K562 (cell line): ENCODE measurements around the gene FMC1. TPM values are rescaled to one million over a fixed set of nuclear protein-coding genes. Genes with fewer than 3 reads are reported as not detected.
"Not testable (repeated sequence)": the region's sequence is repeated elsewhere in the genome, so short reads cannot be mapped to it uniquely, and the experiment has no call there.

Experiments used
- ATAC-seq: fragments of 200-7000 bp; cut with Tn5 transposase; 3 replicates; pipeline ENCODE4 v1.9.1; 2020; ENCODE audit warnings: moderate library complexity
- BruUV-seq: library from RNA; stranded (reverse); fragments of 400-500 nt; replicated peaks from 2 replicates; lab custom pipeline; 2021; lab: Mats Ljungman, UMichigan
- CTCF ChIA-PET: fragments of 300-600 bp; formaldehyde crosslinking; extraction: SDS; loops from one replicate; lab custom pipeline; 2021; ENCODE audit warnings: low intra/inter-chr PET ratio; lab: Yijun Ruan, JAX
- POLR2A ChIA-PET: fragments of 300-600, 350-650 bp; sonication (Branson Sonifier 250); formaldehyde crosslinking; extraction: SDS; loops from one replicate; lab custom pipeline; 2021; ENCODE audit warnings: antibody characterized with exemption, inconsistent platforms; lab: Yijun Ruan, JAX
- DNase-seq, 4 experiments: peaks; one replicate each; pipeline versions ENCODE4 v3.0.0 to v3.0.0-alpha.2; 2011 to 2018; ENCODE audit warnings: low spot score in 3 of 4, mixed read lengths in 3 of 4; ENCODE audit errors: extremely low read depth in 1 of 4
- FAIRE-seq: peaks from 2 replicates; lab custom pipeline; 2011; peaks lifted over from hg19 to GRCh38; lab: Jason Lieb, UNC
- H2AFZ ChIP-seq: 2 replicates; pipeline ENCODE4 v1.6.0; 2011; ENCODE audit warnings: low read depth, low read length, control low read depth, inconsistent platforms
- H3K27ac ChIP-seq: fragments of 200-600 bp; 3 replicates; pipeline ENCODE4 v1.8.0; 2011; ENCODE audit warnings: low read depth, mild to moderate bottlenecking, control low read depth, inconsistent platforms, low read length, moderate library complexity, mixed read lengths; ENCODE audit errors: extremely low read depth
- H3K27me3 ChIP-seq, 2 experiments: fragments of 300-600 bp in 1 of 2; 2 replicates in 1 of 2; 3 replicates in 1 of 2; pipeline versions ENCODE4 v1.6.0 to v1.8.0; 2011; ENCODE audit warnings: inconsistent platforms in 2 of 2, low read length in 2 of 2, mild to moderate bottlenecking in 1 of 2, mixed read lengths in 1 of 2, moderate library complexity in 1 of 2; ENCODE audit not compliant: control insufficient read depth in 2 of 2, insufficient read depth in 2 of 2
- H3K36me3 ChIP-seq: fragments of 300-600 bp; 3 replicates; pipeline ENCODE4 v1.8.0; 2011; ENCODE audit warnings: mild to moderate bottlenecking, low read length, inconsistent platforms; ENCODE audit not compliant: control insufficient read depth, insufficient read depth
- H3K4me1 ChIP-seq, 2 experiments: fragments of 200-600 bp in 1 of 2; replicated peaks in 1 of 2; 2 replicates in 1 of 2; 3 replicates in 1 of 2; pipeline versions ENCODE4 v1.5.1 to v1.8.0; 2011; ENCODE audit warnings: inconsistent platforms in 2 of 2, low read length in 2 of 2, mild to moderate bottlenecking in 1 of 2, mixed read lengths in 1 of 2, moderate library complexity in 1 of 2; ENCODE audit not compliant: control insufficient read depth in 2 of 2, insufficient read depth in 2 of 2
- H3K4me2 ChIP-seq: 2 replicates; pipeline ENCODE4 v1.6.1; 2011; ENCODE audit warnings: low read length, control low read depth, inconsistent platforms, mixed read lengths; ENCODE audit not compliant: insufficient read depth
- H3K4me3 ChIP-seq: fragments of 200-600 bp; sonication (generic), shearing (Covaris generic); 2 replicates; pipeline ENCODE4 v1.5.1; 2016; ENCODE audit warnings: control low read depth, inconsistent platforms
- H3K79me2 ChIP-seq: fragments of 200-600 bp; 3 replicates; pipeline ENCODE4 v1.8.0; 2011; ENCODE audit warnings: low read length, inconsistent platforms; ENCODE audit not compliant: control insufficient read depth, insufficient read depth
- H3K9ac ChIP-seq, 2 experiments: 2 replicates each; pipeline versions ENCODE4 v1.6.0 to v1.6.1; 2011; ENCODE audit warnings: low read depth in 2 of 2, low read length in 2 of 2, control low read depth in 1 of 2, inconsistent platforms in 1 of 2, mild to moderate bottlenecking in 1 of 2, mixed read lengths in 1 of 2; ENCODE audit not compliant: insufficient read depth in 1 of 2
- H3K9me1 ChIP-seq: one replicate; pipeline ENCODE4 v1.6.0; 2011; ENCODE audit warnings: inconsistent platforms, mild to moderate bottlenecking, low read length, moderate library complexity; ENCODE audit not compliant: control insufficient read depth, insufficient read depth
- H3K9me3 ChIP-seq: replicated peaks from 2 replicates; pipeline ENCODE4 v1.5.1; 2011; ENCODE audit warnings: low read depth, low read length, inconsistent platforms; ENCODE audit not compliant: control insufficient read depth, insufficient read depth
- H4K20me1 ChIP-seq: replicated peaks from 2 replicates; pipeline ENCODE4 v1.6.1; 2011; ENCODE audit warnings: low read length, inconsistent platforms, mixed read lengths; ENCODE audit not compliant: control insufficient read depth, insufficient read depth
- CEBPG ChIP-seq, 3 experiments: fragments of 200-800 bp in 1 of 3; sonication (Bioruptor generic) in 1 of 3; sonication (generic) in 1 of 3; formaldehyde crosslinking in 1 of 3; IDR thresholded peaks in 2 of 3; conservative IDR thresholded peaks in 1 of 3; 2 replicates each; pipeline versions ENCODE4 v1.6.1 to v1.8.0; 2016 to 2022; ENCODE audit warnings: missing compliant biosample characterization in 2 of 3, missing genetic modification characterization in 2 of 3, mild to moderate bottlenecking in 1 of 3, missing genetic modification reagents in 1 of 3
- FOSL1 ChIP-seq: fragments of 200-800 bp; sonication (Bioruptor generic); conservative IDR thresholded peaks from 2 replicates; pipeline ENCODE4 v1.6.1; 2016; ENCODE audit warnings: missing genetic modification characterization, missing compliant biosample characterization
- FOXA3 ChIP-seq, 2 experiments: fragments of 450-650 bp in 1 of 2; sonication (generic) in 1 of 2; formaldehyde crosslinking; IDR thresholded peaks in 1 of 2; conservative IDR thresholded peaks in 1 of 2; 2 replicates each; pipeline versions ENCODE4 v1.4.0 to v1.8.0; 2020 to 2022; ENCODE audit warnings: mild to moderate bottlenecking in 2 of 2, missing genetic modification reagents in 1 of 2
- KHSRP ChIP-seq: fragments of 450-650 bp; IDR thresholded peaks from 2 replicates; pipeline ENCODE4 v1.6.1; 2017
- RBM25 ChIP-seq: fragments of 200-400 bp; formaldehyde crosslinking; IDR thresholded peaks from 2 replicates; pipeline ENCODE4 v1.6.1; 2018; ENCODE audit warnings: low read length, low read depth, moderate library complexity; ENCODE audit not compliant: severe bottlenecking
- TAF1 ChIP-seq: IDR thresholded peaks from 2 replicates; pipeline ENCODE4 v1.6.1; 2011; ENCODE audit warnings: mild to moderate bottlenecking, low read length, moderate library complexity; ENCODE audit not compliant: insufficient read depth, control insufficient read depth, severe bottlenecking; ENCODE audit errors: extremely low read depth
- TEAD1 ChIP-seq, 2 experiments: fragments of 450-650 bp in 1 of 2; sonication (generic) in 1 of 2; formaldehyde crosslinking; IDR thresholded peaks; 2 replicates each; pipeline versions ENCODE4 v1.4.0 to v1.8.0; 2020 to 2022; ENCODE audit warnings: mild to moderate bottlenecking in 2 of 2, missing genetic modification reagents in 1 of 2
- ZNF121 ChIP-seq: sonication (generic); formaldehyde crosslinking; conservative IDR thresholded peaks from 2 replicates; pipeline ENCODE4 v1.8.0; 2022; ENCODE audit warnings: missing genetic modification reagents
- WGBS: fragments of 100-300 bp; shearing (Covaris generic); methylation state at CpG from one replicate; pipeline ENCODE4 v1.1.6; 2016; ENCODE audit warnings: low coverage, mixed read lengths; ENCODE audit not compliant: insufficient coverage; ENCODE audit errors: missing lambda C conversion rate; 5-methylcytosine and 5-hydroxymethylcytosine counted together
- in situ Hi-C: fragments of 300-500 bp; cut with MboI; formaldehyde crosslinking; loops from 4 replicates; pipeline ENCODE4 v1.15.0; 2018; ENCODE audit warnings: inconsistent platforms, mixed read lengths
- intact Hi-C: fragments of 100-400 bp; cut with micrococcal nuclease; formaldehyde crosslinking; loops from 2 replicates; pipeline ENCODE4 v1.14.2; 2022
- polyA plus RNA-seq, 8 experiments: library from polyadenylated mRNA; depleted of rRNA in 4 of 8; stranded (reverse) in 5 of 8; unstranded in 3 of 8; fragments of >200 nt; fragmentation: Nextera tagmentation in 2 of 8; fragmentation: Illumina TruSeq in 1 of 8; extraction: Ambion mirVana in 2 of 8; extraction: Trizol in 1 of 8; gene quantifications; 2 replicates each; pipeline versions ENCODE4 v1.2.1 to v1.2.3, GENCODE V29; 2011 to 2014; ENCODE audit warnings: inconsistent platforms in 1 of 8, missing spikeins in 1 of 8
- total RNA-seq, 7 experiments: library from RNA; depleted of rRNA in 6 of 7; stranded (reverse); fragments of >200 nt in 6 of 7; fragmentation: Illumina TruSeq in 2 of 7; extraction: Trizol in 2 of 7; gene quantifications; 2 replicates each; pipeline versions ENCODE4 v1.2.1 to v1.2.3, GENCODE V29; 2011 to 2021; ENCODE audit warnings: low replicate concordance in 1 of 7
- TF ChIP-seq, protein P1 (sequence below): sonication (generic); formaldehyde crosslinking; IDR thresholded peaks from 2 replicates; pipeline ENCODE4 v1.9.0; 2022; ENCODE audit warnings: mild to moderate bottlenecking, missing genetic modification reagents
- TF ChIP-seq, protein P2 (sequence below), 2 experiments: fragments of 450-650 bp in 1 of 2; sonication (generic) in 1 of 2; formaldehyde crosslinking in 1 of 2; IDR thresholded peaks in 1 of 2; conservative IDR thresholded peaks in 1 of 2; 2 replicates each; pipeline versions ENCODE4 v1.6.1 to v1.8.1; 2016 to 2023; ENCODE audit warnings: mild to moderate bottlenecking in 2 of 2, moderate library complexity in 2 of 2, inconsistent platforms in 1 of 2, missing genetic modification reagents in 1 of 2

FMC1 gene
- total and polyA plus RNA-seq, 9 of the 15 experiments (the other 6 are each of a cell fraction or from before 2014, with no cell fraction given) = 14.0 to 116 (median 29.0) TPM

DNA sequence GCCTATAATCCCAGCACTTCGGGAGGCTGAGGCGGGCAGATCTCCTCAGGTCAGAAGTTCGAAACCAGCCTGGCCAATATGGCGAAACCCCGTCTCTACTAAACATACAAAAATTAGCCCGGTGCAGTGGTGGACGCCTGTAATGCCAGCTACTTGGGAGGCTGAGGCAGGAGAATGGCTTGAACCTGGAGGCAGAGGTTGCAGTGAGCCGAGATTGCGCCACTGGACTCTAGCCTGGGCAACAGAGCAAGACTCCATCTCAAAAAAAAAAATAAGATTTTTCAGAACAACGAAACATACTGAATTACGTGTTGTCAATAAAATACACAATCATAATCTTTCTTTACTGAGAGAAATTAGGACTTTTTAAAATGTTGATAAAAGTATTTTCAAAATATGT lies 16.4 kb upstream of the FMC1 start:
- CTCF ChIA-PET; BruUV-seq; H3K4me3 ChIP-seq; H3K36me3 ChIP-seq; in situ Hi-C loops; H4K20me1 ChIP-seq; H3K9me3 ChIP-seq; H3K9ac ChIP-seq; H3K4me2 ChIP-seq; DNase-seq; FAIRE-seq; H3K79me2 ChIP-seq; H2AFZ ChIP-seq; H3K27ac ChIP-seq; H3K27me3 ChIP-seq; H3K9me1 ChIP-seq; H3K4me1 ChIP-seq; ATAC-seq; TF ChIP-seq CEBPG (tag; conservative IDR thresholded peaks at IDR 0.05 in 1 of 2, IDR thresholded peaks at IDR 0.05 in 1 of 2): not testable (repeated sequence)
- TF ChIP-seq ZNF121 (CRISPR knock-in tag) (peak; percentile 93), CEBPG (CRISPR knock-in tag; IDR thresholded peaks at IDR 0.05) (peak; percentile 24; the same call in 1 of the 2 replicates)
- WGBS = 64% methylated on average over 11 of the region's 11 CpGs
- intact Hi-C loops = loop anchor here (5.0 kb wide), 1 partner anchor 108 kb away; no protein-coding TSS in a partner anchor
- POLR2A ChIA-PET = interaction anchor here (1.0 kb wide), 1 partner anchor 15 kb away, joined by 6 read pairs; no protein-coding TSS in a partner anchor

DNA sequence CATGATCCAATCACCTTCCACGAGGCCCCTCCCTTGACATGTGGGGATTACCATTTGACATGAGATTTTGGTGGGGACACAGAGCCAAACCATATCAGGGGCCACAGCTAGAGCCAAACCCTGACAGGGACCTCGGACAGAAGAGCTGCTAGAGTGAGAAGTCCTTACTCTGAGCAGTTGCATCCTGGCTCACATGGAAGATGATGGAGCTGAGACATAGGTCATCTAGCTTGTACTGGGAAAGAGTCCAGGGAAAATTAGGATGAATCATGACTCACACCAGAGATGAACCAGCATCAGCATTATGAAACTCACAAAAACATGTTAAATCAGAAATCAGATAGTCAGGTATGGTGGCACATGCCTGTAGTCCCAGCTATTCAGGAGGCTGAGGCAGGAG lies 12.8 kb upstream of the FMC1 start:
- Histone ChIP-seq H3K9me3 (no peaks in the 10 kb centered on the region), H3K4me3 (no peak overlapping the region), H3K9ac (peak overlapping the region in 1 of 2 experiments; percentile 12; a peak in 1 of 4 replicates), H3K36me3 (no peaks in the 10 kb centered on the region), H3K9me1 (no peaks in the 10 kb centered on the region), H3K79me2 (no peaks in the 10 kb centered on the region), H3K4me1 (peaks cover 0 to 5% of the 10 kb centered on the region in 2 experiments; a peak in 3 of 5 replicates), H3K27me3 (no peaks in the 10 kb centered on the region; a peak in 1 of 5 replicates), H2AFZ (no peak overlapping the region), H4K20me1 (no peaks in the 10 kb centered on the region), H3K27ac (no peak overlapping the region), H3K4me2 (no peak overlapping the region)
- no TSS peak for BruUV-seq
- in situ Hi-C loops = no loop called here
- 0% methylated on average over 2 of the region's 2 CpGs for WGBS
- CTCF ChIA-PET = no interaction called here
- TF ChIP-seq, protein P1, sequence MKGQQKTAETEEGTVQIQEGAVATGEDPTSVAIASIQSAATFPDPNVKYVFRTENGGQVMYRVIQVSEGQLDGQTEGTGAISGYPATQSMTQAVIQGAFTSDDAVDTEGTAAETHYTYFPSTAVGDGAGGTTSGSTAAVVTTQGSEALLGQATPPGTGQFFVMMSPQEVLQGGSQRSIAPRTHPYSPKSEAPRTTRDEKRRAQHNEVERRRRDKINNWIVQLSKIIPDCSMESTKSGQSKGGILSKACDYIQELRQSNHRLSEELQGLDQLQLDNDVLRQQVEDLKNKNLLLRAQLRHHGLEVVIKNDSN (CRISPR knock-in tag) = peak; percentile 41; the same call in 1 of the 2 replicates
- TF ChIP-seq RBM25 = no peak
- TF ChIP-seq, protein P2, sequence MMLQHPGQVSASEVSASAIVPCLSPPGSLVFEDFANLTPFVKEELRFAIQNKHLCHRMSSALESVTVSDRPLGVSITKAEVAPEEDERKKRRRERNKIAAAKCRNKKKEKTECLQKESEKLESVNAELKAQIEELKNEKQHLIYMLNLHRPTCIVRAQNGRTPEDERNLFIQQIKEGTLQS (IDR thresholded peaks at IDR 0.05) = peak; percentile 64; the same call in 1 of the 2 replicates
- TF ChIP-seq, protein P2 (CRISPR knock-in tag; conservative IDR thresholded peaks at IDR 0.05) = no peak
- no peak for TF ChIP-seq TAF1
- 0 out of 4 replicates have a peak, but pooled peaks of 1 of the 2 experiments have one; percentile 46 for TF ChIP-seq TEAD1 (CRISPR knock-in tag; IDR thresholded peaks at IDR 0.05)
- no peak for TF ChIP-seq KHSRP
- TF ChIP-seq FOXA3 (CRISPR knock-in tag; conservative IDR thresholded peaks at IDR 0.05 in 1 of 2, IDR thresholded peaks at IDR 0.05 in 1 of 2) = 0 out of 4 replicates have a peak, but pooled peaks of 1 of the 2 experiments have one; percentile 45
- TF ChIP-seq FOSL1 (tag) = peak; percentile 37
- DNase-seq (no peak), FAIRE-seq (no peak), ATAC-seq (no peak; the same call in 2 of the 3 replicates)
- POLR2A ChIA-PET = interaction anchor here (0.8 to 2.1 kb wide), 4 partner anchors 9 to 209 kb away, joined by 3 to 11 read pairs (median 4); no protein-coding TSS in a partner anchor
- intact Hi-C loops = no loop called here
